Body of pancreas (tissue), 4 donors: Measurements from ENCODE around the gene GLRX3.

Source experiments
- CTCF ChIP-seq, 7 experiments: fragments of 450-650 bp in 4 of 7; fragments of 200-600 bp in 3 of 7; sonication (generic) in 3 of 7; IDR thresholded peaks; one replicate each; pipeline ENCODE4 v1.5.1; 2016 to 2019; ENCODE audit warnings: antibody characterized with exemption in 7 of 7
- POLR2A ChIP-seq, 3 donors: fragments of 450-650 bp; IDR thresholded peaks; one replicate each; pipeline ENCODE4 v1.6.1; 2016; ENCODE audit warnings: antibody characterized with exemption in 3 of 3, mild to moderate bottlenecking in 2 of 3

GRCh38 chr10:130174328-130174727 lies 38.1 kb downstream of the GLRX3 start:
- TF ChIP-seq POLR2A (IDR thresholded peaks at IDR 0.05) (no peak), CTCF (IDR thresholded peaks at IDR 0.05) (no peak)
